GM23248 (cell line): ENCODE data around the gene S100A12.

Source experiments
- EZH2 ChIP-seq: fragments of 200-600 bp; sonication (generic); IDR thresholded peaks from 2 replicates; pipeline ENCODE4 v1.6.1; 2018; ENCODE audit warnings: antibody characterized with exemption, mild to moderate bottlenecking; ENCODE audit not compliant: insufficient read depth, poor library complexity, severe bottlenecking
- EZH2phosphoT487 ChIP-seq: fragments of 200-600 bp; sonication (generic); IDR thresholded peaks from 2 replicates; pipeline ENCODE4 v1.6.1; 2018; ENCODE audit warnings: antibody characterized with exemption, moderate library complexity, mild to moderate bottlenecking, low read depth; ENCODE audit not compliant: insufficient read depth

- no peak for TF ChIP-seq EZH2
- TF ChIP-seq EZH2phosphoT487: no peak
Measured at GRCh38 chr1:153387001-153387400, 11.6 kb upstream of the S100A12 start.
